Esophagus muscularis mucosa (tissue), 4 donors: ENCODE results near the gene OR10T2.

Experiments
- EP300 ChIP-seq: sonication (generic); formaldehyde crosslinking; IDR thresholded peaks from one replicate; pipeline ENCODE4 v1.6.1; 2017; ENCODE audit warnings: antibody characterized with exemption
- POLR2A ChIP-seq: fragments of 450-650 bp; IDR thresholded peaks from one replicate; pipeline ENCODE4 v1.6.1; 2017; ENCODE audit warnings: antibody characterized with exemption, moderate library complexity, mild to moderate bottlenecking, low read depth
- POLR2AphosphoS5 ChIP-seq, 2 donors: sonication (generic); formaldehyde crosslinking; IDR thresholded peaks; one replicate each; pipeline ENCODE4 v1.6.1; 2017; ENCODE audit warnings: antibody characterized with exemption in 2 of 2
- TF ChIP-seq, protein P1 (sequence below), 3 experiments: fragments of 200-600 bp in 2 of 3; fragments of 450-650 bp in 1 of 3; sonication (generic) in 2 of 3; IDR thresholded peaks; one replicate each; pipeline ENCODE4 v1.5.1; 2017 to 2019; ENCODE audit warnings: antibody characterized with exemption in 3 of 3, mild to moderate bottlenecking in 2 of 3, moderate library complexity in 1 of 3

DNA sequence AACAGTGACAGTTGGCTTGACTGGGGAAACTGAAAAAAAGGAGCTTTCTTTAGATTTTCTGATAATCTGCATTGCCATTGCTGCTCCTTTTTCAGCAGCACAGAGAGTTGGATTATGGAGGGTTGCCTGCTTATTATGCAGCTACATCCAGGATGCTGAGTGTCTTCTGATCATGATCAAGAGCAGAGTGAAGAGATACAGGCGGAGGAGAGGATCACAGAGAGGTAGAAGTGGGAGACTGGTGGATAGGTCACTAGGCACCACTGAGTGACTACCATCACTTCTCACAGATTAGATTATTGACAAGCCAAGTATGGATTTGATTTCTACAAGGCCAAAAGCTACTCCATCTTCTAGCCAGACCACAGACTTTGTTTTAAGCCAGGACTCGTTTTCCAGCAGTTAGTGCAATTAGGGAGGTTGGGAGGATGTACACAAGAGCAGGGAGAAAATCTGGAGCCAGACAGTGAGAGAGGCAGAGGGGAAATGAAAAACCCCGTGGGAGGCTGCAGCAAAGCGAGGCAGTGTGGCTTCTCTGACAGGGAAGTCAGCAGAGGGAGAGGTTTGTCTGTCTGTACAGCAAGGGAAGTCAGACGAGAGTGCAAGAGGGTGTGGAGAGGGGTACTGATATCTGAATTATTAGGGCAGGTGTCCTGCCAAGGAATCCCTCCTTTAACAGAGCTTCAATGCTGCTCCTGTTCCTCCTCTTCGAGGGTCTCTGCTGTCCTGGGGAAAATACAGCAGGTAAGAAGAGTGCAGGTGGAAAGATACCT, 45.8 kb downstream of the OR10T2 start, which contains the start of gene CD1E:
- TF ChIP-seq, protein P1, sequence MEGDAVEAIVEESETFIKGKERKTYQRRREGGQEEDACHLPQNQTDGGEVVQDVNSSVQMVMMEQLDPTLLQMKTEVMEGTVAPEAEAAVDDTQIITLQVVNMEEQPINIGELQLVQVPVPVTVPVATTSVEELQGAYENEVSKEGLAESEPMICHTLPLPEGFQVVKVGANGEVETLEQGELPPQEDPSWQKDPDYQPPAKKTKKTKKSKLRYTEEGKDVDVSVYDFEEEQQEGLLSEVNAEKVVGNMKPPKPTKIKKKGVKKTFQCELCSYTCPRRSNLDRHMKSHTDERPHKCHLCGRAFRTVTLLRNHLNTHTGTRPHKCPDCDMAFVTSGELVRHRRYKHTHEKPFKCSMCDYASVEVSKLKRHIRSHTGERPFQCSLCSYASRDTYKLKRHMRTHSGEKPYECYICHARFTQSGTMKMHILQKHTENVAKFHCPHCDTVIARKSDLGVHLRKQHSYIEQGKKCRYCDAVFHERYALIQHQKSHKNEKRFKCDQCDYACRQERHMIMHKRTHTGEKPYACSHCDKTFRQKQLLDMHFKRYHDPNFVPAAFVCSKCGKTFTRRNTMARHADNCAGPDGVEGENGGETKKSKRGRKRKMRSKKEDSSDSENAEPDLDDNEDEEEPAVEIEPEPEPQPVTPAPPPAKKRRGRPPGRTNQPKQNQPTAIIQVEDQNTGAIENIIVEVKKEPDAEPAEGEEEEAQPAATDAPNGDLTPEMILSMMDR (IDR thresholded peaks at IDR 0.05): no peak
- TF ChIP-seq POLR2AphosphoS5 (IDR thresholded peaks at IDR 0.05) (no peak), POLR2A (no peak), EP300 (no peak)
